Measurements from ENCODE around the gene PAWR.

DNA sequence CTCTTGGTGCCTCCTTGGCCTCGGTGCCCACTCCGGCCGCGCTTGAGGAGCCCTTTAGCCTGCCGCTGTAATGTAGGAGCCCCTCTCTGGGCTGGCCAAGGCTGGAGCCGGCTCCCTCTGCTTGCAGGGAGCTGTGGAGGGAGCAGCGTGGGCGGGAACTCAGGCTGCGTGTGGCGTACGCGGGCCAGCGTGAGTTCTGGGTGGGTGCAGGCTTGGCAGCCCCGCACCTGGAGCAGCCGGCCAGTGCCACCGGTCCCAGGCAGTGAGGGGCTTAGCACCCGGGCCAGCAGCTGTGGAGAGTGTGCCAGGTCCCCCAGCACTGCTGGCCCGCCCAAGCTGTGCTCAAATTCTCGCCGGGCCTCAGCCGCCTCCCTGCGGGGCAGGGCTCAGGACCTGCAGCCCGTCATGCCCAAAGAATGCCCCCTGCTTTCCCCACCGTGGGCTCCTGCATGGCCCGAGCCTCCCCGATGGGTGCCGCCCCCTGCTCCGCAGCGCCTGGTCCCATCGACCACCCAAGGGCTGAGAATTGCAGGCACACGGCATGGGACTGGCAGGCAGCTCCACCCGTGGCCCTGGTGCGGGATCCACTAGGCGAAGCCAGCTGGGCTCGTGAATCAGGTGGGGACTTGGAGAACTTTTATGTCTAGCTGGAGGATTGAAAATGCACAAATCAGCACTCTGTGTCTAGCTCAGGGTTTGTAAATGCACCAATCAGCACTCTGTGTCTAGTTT, 129.2 kb downstream of the PAWR start:
- no peak for TF ChIP-seq EZH2 (IDR thresholded peaks at IDR 0.05; ENCODE audit: low read length, missing control alignments)
- TF ChIP-seq CTCF (conservative IDR thresholded peaks at IDR 0.05 in 1 of 2, IDR thresholded peaks at IDR 0.05 in 1 of 2; ENCODE audit: low read depth in 1 of 2, low read length in 2 of 2): no peak

All from fibroblast of lung (primary cell).